Fibroblast of skin of right quadriceps (primary cell): ENCODE results near the gene ZNF804B.

Experiments used
- DNase-seq: peaks from one replicate; pipeline ENCODE4 v3.0.0-alpha.2; 2013

The ZNF804B gene

DNA sequence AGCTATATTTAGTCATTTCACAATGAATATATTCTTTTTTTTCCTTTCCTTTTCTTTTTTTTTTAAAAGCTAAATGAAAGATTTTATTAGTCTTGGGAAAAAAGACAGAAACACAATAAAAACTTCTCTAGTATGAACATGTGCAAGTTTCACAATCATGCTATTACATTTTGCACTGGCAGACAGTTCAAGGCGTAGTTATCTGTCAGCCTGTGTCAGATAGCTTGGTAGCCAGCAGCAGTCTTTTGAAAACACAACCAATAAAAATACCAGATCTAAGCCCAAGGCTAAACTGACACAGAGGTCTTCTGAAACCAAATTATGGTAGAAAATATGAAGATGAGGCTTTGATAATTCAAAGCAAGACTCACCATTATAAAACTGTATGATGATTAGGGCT, 241.8 kb downstream of the ZNF804B start:
- no peak for DNase-seq

DNA sequence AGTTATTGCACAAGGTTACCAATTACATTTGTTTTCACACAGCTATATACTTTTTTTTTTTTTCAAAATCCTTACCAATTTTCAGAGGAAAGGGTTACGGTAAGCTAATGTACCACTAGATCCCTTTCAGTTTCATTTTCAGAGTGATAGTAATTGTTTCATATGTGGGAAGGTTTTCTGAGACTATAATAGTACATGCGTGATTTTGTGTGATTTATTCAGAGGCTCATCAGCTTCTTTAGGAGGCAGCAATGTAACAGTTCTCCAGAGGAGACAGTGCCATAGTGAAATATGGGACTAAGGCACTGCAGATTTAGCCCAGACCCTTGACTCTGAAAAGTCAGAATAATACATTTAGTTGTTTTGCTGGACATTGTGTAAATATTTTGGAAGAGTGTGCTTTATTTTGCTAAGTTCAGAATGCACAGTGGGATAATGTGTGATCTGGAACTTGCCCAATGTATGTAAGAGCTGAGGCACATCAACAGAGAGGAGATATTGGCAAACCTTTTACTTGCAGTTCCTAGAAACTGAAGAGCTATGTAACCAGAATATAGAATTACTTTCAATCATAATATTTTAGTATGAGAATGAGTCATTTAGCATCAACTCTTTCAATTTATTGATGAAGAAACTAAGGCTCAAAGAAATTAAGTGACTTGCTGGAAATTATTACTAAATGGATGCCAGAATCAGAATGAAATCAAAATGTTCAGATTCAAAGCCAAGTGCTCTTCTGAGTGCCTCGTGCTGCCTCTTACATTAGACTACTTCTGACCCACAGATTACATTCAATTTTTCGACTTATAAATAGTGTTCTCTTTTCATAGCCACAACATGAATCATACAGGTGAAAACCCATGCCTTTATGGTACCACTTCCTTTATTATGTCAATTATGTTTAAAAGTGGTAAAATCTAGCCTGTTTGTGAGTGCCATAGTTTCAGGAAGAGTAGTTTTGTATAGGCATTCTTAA, 243.8 kb downstream of the ZNF804B start:
- no peak for DNase-seq

DNA sequence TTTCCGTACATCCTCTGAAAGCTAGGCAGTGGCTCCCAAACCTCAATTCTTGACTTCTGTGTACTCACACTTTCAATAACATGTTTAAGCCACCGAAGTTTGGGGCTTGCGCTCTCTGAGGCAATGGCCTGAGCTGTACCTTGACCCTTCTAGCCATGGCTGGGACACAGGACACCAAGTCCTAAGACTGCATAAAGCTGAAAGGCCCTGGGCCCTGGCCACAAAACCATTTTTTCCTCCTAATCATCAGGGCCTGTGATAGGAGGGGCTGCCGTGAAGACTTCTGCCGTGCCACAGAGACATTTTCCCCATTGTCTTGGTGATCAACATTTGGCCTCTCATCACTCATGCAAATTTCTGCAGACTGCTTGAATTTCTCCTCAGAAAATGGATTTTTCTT, 252.5 kb downstream of the ZNF804B start:
- DNase-seq, result no peak

DNA sequence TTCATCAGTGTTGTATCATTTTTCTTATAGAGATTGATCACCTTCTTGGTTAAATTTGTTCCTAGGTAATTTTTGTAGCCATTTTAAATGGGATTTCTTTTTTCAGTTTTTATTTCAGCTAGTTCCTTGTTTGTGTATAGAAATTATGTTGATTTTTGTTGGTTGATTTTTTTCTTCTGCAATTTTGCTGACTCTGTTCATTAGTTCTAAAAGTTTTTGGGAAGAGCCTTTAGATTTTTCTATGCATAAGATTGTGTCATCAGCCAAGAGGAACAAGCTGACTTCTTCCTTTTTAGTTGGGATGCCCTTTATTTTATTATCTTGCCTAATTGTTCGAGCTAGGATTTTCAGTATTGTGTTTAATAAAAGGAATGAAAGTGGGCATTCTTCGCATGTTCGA, 258.2 kb downstream of the ZNF804B start:
- no peak for DNase-seq

DNA sequence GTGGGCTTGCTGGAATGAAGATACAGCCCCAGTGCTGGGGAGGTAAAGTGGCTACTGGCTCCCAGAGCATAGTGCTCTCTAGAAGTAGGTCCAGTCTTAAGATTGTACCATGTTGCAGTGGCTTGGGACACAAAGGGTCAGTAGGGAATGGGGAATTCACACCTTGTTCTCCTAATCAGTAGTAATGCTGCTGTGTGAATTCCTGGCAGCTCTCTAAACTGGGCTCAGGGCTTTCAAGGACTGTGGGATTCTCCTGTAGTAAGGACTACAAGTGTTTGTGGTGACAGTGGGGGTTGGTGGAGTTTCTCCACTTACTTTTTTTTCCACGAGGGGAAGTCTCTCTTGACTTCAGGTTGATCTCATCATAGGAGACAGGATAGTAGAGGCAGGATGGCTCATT, 262.2 kb downstream of the ZNF804B start:
- no peak for DNase-seq

DNA sequence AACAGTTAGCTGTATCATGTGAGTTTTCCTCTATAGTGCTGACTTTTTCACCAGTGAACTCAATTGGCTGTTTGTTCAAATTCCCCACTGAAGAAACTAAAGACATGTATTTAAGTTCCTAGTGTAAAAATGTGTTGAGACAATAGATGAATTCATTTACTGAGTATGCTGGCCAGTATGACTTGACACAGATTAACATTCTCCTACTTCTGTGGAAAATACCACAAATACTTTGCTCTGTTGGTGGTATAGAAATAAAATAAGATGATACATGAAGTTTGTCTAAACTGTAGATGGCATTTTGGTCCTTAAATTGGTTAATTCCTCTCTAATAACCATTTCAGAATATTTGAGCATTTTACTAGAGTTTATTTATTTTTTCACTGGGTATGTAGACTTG, 263.7 kb downstream of the ZNF804B start:
- peak; percentile 51 for DNase-seq

DNA sequence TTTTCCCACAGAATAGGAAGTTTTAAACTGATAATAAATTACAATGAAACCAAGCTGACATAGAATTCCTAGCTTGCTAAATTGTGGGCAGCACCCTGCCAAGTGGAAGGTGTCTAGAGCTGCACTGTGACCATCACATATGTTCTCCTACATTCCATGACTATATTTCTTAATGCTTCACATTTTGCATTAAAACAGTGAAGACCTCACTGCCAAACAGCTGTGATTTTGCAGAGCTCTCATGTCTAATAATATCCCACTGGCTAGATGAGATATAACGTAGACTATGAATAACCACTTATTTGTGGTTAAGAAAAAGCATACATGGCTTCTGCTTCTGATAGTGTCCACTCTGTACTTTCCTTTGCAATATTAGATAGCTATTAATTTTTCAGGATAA, 264.4 kb downstream of the ZNF804B start:
- DNase-seq, result peak; percentile 70

DNA sequence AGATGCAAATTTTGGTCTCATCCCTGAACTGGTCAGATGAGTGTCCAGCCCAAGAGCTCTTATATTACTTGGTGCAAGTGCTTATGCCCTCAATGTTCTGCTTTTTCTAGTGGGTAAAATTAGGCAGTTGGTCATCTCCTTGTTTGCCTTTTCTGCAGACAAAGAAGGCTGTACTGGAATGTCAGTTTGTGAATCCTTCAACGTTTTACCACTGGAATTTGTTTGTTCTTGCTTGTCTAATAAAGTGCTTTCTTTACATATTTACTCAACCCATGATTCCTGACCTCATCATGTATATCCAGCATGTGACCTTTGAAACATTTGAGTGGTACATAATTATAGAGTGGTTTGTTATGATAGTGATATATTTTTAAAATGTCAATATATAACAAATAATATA, 268.3 kb downstream of the ZNF804B start:
- DNase-seq, result no peak

DNA sequence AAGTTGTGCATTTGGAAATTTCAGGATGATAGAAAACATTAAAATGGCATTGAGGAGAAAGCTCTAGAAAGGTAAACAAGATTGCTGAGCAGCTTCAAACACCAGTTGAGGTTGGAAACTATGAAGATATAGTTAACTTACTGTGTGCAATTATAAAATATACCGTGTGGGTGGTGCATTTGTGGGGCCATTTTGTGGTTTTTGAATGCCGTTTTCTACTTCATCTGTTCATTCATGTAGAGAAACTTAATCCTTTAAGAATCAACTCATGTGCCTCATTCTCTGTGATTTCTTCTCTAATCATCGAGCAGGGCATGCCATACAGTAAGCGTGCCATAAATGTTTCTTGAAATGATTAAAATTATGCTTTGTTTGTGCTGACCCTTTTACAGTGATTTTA, 268.8 kb downstream of the ZNF804B start:
- no peak for DNase-seq

DNA sequence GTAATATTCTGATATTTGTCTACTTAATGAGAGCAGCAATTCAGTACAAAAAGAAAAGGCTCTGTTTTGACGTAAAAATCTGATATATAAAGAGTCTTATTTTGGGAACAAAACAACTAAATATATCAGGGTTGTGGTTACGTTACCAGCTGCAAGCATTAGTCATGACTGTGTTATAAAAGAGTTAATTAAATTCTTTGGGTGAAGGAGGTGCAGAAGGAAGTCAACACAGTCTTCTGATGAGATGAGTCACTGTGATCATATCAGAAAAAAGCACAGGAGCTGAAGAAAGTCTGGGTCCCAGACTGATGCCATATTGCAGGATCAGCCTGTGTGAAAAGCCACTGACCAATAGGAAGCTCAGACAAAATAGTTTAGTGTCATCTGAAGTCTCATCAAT, 270.4 kb downstream of the ZNF804B start:
- peak; percentile 77 for DNase-seq

DNA sequence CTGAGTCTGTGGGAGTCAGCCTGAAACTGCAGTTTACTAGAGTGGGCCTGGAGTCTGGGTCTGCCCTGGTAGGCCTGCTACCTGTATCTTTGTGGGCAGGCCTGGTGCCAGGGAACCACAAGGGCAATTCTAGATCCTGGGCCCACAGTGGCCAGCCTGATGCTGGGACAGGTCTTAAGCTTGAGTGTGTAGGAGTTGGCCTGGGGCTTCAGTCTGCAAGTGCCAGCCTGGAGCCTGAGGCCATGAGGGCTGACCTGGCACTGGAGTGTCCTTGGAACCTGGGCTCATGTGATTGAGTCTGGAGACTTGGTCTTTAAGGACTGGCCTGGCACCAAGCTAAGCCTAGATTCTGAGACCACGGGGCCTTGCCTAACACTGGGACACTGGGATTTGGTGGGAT, 281.7 kb downstream of the ZNF804B start:
- DNase-seq, result no peak

DNA sequence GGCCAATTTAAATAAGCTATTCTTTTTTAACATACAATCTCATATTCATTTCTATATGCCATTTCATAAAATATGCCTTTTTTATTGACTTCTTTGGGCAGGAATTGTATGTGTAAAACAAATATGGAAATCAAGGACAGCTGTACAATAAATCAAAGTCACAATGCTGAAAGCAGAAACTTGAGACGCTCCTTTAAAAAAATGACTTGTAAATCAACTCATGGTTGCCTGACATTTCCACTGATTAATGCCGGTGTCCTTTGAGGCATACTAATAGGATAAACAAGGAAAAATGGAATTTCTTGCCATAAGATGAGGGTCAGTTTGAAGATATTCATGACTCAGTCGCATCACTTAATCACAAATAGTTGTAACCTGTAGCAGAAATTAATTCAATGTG, 283.4 kb downstream of the ZNF804B start:
- DNase-seq, result peak; percentile 4

DNA sequence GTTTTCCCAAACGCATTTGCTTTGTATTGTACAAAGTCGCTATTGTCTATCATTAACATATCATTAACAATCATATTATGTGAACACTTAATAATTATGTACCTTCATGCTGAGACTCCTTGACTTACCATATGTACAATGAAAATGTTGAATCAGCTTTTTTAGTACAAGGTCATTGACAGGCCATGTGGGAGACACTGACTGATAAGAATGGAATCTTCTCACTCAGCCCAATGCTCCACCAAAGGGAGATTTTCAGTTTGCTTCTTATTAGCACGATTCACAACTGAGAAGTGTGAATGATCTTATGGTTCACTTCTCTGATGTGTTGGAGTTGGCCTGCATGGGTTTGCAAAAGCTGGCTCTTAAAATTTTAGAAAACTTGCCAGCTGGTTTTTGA, 289.5 kb downstream of the ZNF804B start:
- peak; percentile 29 for DNase-seq

DNA sequence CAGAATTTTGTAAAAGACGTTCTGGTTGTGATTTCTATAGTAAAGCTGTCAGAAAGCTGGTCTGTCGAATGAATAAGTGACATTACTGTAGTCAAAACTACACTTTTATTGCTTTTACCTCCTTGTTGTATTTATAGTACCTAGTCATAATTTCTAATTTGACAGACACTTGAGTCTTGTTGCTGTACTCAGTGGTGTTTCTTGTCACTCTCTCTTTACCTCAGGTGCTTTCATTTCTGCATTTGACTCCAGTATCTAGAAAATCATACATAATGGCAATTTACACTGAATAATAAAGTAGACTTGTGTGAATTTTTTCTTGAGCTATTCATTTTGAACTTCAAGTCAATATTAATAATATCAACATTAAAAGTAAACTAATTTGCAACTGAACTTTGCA, 293.6 kb downstream of the ZNF804B start:
- DNase-seq, result no peak

DNA sequence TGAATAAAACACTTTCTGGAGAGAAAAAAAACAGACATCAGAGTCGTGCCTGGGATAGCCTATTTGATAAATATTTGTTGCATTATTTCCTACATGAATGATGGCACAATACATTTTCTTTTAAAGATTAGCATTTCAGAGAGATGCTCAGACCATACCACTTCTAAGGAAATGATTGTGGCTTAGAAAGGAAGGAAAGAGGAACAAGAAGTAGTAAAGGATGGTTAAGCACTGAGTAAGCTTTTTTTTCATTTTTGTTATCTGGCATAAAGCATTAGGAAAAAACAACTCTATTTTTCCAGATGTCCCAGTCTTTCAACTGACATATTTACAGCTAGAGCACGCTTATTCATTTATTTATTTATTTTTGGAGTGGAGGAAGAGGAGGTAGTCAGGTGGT, 294.9 kb downstream of the ZNF804B start:
- DNase-seq, result no peak

DNA sequence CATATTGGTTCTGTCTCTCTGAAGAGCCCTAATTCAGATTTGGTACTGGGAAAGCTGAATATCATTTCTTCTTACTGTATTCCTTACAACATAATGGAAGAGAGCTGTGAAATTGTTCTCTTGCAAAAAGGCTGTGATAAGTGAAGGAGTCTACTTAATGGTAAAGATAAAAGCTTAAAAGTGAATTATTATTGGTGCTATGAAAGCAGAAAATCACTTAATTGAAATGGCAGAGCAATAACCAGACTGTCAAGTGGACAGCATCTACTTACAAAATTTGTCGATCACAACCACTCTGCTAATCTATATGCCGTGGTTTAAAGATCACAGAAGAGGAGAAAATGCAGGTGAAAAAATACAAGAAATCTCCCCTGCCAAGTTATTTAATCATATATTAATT, 300.7 kb downstream of the ZNF804B start:
- no peak for DNase-seq

DNA sequence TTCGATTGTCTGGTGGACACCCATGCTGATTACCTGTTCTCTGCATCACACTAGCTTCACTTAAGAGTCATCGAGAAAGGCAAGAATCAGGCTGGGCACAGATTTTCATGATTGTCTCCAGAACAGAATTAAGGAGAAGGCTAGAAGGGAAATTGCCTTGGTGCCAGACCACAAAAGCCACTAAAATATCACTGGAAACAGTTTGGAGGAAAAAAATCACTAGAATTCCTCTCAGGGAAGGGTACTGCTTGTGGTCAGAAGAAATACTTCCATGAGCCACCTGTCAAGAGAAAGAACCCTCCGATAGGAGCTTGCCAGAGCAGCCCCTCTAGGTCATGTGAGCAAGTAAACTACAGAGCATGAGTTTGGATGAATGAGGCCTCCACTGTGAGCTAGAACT, 305.3 kb downstream of the ZNF804B start:
- peak; percentile 4 for DNase-seq

DNA sequence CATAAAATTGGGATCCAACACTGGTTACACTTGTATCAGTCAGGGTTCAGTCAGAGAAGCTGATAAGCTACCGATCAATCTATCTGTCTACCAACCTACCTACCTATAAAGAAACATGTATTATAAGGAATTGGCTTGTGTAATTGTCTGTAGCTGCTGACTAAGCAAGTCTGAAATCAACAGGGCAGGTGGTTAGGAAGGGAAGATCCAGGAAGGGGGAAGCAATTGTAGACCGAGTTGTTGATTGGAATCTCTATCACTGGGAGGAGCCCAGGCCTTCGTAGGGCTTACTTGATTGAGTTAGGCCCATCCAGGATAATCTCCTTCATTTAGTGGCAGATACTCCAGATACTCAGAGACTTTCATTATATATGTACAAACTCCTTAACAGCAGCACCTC, 307.5 kb downstream of the ZNF804B start:
- DNase-seq, result no peak

DNA sequence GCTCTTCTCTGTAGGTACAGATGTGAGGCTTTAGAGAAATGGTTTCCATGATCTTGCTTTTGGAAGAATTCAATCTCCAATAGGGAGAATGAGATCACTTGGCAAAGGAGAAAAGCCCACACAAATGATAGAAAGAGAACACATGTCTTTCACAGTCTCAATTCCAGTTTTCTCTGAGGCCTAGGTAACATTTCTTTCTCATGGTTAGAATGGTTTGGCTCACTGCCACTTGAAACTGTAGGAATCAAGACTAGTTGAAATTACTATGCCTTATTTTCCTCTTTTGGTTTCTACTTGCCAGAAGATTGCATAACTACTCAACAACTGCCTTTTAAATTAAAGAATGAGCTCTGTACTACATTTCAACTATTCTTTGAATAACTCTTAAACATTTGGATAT, 312.6 kb downstream of the ZNF804B start:
- DNase-seq, result peak; percentile 44

DNA sequence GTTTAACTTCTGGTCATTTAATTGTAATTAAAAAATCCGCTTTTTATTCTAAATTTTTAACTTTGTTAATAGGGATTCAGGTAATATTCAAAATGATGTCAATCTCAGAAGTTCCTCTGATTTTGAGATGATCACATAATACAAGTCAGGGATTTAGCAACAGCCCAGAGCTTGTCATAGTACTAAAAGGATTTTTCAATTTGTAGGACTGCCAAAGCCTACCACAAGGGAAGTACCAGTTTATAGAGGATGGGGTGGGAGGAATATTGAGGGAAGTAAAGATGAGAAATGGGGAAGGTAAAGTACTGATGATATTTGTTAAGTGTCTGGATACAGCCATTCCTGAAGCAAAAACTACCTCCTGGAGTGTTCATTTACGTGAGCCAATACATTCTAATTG, 314.3 kb downstream of the ZNF804B start:
- no peak for DNase-seq

DNA sequence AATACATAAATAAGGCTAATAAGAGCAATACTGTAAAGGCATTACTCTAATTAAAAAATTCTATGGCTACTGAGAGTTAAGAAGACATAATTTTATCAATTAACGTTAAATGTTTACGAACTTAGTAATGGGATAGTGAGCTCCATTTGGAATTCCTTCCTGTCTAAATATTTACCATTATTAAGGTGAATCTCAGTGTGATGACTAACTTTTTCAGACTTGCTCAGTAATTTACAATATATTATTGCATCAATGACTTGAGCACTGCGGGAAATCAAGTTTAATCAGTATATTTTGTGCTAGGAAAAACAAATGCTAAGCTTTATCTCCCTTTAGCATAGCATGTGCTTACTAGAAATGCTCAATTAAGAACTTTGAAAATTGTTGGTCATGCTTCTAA, 318.5 kb downstream of the ZNF804B start:
- no peak for DNase-seq

DNA sequence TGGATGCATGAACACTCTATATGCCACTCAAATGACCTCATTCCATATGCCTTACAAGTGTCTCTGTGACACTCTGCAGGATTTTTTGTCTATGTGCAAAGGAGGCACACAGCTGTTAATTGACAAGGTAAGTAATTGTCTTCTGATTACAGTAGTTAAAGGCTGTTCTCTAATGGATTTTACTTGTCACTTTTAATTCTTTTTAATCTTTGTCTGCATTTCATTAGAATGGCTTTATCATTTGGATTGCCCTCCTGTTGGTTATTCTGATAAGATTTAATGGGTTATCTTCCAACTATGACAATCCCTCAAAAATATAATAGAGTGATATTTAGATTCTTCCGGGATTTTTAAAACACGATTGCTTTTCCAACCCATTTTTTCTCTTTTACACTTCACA, 326.1 kb downstream of the ZNF804B start:
- DNase-seq, result no peak

DNA sequence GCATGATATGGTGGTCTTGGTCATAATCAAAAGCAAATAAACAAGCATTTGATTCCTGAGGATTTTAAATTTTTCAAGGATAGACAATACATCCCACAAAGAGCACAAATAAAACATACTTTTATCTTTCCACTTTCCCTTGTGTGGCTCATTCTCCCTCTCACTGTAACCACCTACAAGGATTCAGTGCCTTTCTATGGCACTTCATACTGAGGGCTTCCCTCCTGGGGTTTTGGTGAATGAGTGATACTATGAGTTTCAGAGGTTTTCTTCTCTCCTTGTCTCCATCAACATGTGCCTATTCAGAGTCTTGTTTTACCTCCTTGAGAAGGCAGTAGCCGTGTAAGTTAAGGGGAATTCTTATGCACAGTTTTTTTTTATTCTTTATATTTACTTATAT, 332.1 kb downstream of the ZNF804B start:
- DNase-seq, result no peak

DNA sequence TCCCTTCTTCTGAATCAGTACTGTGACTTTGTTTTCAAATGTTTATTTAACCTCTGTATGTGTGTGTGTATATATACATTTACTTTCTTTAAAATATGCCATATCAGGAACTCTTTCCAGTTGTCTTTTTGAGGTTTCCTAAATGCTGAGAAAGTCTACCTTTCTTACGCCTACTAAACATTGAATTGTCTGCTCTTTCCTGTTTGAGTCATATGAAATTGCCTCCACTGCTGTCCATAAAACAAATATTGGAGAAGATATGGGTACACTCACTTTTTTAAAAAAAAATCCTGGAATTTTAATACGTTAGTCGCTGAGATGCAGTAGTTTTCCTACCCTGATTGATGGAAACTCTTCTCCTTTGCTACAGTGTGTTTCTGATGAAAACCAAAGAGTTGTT, 334.8 kb downstream of the ZNF804B start:
- no peak for DNase-seq

DNA sequence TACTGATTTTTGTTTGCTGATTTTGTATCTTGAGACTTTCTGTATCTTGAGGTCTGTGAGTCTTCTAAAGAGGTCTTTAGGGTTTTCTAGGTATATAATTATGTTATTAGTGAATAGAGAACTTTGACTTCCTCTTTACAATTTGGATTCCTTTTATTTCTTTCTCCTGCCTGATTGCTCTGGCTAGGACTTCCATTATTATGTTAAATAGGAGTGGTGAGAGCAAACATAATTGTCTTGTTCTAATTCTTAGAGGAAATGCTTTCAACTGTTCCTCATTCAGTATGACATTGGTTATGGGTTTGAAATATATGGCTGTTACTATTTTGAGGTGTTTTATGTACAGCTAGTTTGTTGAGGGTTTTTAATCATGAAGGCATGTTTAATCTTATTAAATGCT, 344.1 kb downstream of the ZNF804B start:
- no peak for DNase-seq
